Measurements from ENCODE around the gene TIMM10.
A peak's percentile ranks its signal among the peaks of the same experiment; 100 is the strongest.

TIMM10 gene, protein sequence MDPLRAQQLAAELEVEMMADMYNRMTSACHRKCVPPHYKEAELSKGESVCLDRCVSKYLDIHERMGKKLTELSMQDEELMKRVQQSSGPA

GRCh38 chr11:57530596-57531507 is at the start of gene TIMM10:
Gene TIMM10, minus strand, starts transcription at chr11:57530754. Its CDS starts 565 bp downstream, at chr11:57530189.
- peak; percentile 98 for DNase-seq

- DNase-seq, result no peak
These were observed 43.5 kb upstream of the TIMM10 start for GRCh38 chr11:57574061-57574460.

- DNase-seq, result no peak
These were observed 41.1 kb upstream of the TIMM10 start for GRCh38 chr11:57571606-57572005.

DNA sequence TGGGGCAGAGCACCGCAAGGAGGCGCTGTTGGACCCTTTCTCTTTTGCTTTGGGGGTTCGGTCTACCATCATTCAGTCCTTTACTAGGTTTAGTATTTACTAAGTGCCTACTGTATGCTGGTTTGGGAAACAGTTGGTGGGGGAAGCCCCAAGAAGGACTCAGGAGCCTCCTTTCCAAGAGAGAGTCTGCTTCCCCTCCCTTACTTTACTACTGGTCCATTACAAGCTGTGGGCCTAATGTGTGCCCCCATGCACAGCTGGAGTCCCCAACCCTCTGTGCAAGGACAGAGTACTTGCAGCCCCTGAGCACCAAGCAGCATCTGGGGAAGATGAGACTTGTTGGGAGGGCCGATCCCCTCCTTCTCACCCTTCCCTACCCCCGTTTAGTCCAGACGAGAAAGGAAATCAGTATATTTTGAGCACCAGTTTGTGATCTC is 37.8 kb upstream of the TIMM10 start:
- peak; percentile 84 for DNase-seq

DNA sequence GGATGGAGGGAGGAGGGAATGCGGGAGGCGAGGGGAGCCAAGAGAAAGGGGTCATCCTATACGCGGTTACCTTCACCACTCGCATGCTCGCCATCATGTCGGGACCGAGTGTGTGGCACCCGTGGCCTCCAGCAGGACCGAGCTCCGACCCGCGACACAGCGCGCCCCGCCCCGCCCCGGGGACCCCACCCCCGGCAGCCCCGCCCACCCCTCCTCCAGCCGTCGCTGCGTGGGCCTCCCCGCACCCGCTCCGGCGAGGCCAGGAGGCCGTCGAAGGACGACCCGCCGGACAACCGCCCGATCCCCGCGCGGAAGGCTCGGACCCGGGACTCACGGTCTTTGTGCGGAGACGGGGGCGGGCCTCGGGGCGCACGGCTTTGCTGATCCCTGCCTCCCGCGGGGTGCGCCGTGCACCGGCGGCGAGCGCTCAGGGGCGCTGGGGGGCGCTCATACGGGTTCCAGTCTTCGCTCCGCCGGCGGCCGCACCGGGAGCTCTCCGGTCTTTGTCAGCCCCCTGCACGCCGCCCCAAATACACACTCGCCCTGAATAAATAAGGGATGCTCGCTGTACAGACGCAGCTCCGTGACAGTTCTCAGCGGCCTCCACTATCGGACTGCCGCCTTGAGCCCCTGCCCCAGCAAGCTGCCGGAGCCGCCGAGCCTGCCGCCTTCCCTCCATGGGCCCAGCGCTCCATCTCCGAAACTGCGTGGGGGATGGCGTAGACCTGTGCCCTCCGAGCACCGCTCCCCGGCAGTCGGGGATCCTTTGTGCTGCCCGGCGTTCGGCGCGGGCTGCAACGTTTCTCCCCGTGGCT is 37.2 kb upstream of the TIMM10 start, which contains the start of gene UBE2L6:
UBE2L6 (minus strand) TSS at position 158 of the 815 bp plus-strand sequence; CDS start at position 97, 61 bp downstream.
- peak; percentile 44 for DNase-seq

DNA sequence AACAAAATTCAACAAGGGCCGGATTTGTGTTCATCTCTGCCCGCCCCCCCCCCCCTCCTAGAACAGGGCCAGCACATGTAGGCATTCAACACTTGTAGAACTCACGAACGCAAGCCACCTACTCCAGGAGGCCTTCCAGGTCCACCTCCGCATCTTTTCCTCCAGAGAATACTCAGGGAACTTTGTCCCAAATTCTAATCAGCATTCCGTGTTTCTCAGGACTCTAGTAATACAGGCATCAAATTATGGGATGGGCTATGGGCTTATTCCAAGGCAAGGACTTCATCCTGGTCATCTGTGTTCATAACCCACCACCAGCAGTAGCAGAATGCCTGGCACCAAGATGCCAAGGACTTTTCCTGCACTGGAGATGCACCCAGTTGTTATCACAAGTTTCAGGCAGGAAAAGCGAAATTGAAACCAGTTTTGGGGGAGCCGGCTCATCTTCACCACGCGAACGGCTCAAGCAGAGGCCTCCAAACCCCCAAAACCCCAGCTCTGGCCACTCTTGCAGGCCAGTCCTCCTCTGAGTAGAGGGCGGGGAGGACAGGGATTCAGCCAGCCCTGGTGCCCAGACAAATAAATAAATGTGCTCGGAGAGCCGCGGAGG is 36.5 kb upstream of the TIMM10 start:
- no peak for DNase-seq

GRCh38 chr11:57566005-57566904 is 35.7 kb upstream of the TIMM10 start:
- DNase-seq, result no peak

DNA sequence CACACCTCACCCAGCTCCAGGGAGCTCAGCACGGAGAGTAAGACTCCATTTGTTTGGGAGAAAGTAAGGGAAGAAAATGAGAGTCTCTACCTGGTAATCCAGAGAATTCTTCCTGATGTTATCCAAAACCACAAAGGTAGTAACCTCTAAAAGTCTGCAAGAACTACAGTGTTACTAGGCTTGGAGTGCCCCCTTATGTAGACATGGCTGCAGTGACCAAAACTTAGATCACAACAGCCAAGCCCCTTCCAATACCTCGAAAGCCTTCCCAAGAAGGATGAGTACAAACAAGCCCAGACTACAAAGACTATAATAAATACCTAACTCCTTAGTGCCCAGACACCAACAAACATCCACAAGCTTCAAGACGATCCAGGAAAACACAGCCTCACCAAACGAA is 32.0 kb upstream of the TIMM10 start:
- no peak for DNase-seq

DNA sequence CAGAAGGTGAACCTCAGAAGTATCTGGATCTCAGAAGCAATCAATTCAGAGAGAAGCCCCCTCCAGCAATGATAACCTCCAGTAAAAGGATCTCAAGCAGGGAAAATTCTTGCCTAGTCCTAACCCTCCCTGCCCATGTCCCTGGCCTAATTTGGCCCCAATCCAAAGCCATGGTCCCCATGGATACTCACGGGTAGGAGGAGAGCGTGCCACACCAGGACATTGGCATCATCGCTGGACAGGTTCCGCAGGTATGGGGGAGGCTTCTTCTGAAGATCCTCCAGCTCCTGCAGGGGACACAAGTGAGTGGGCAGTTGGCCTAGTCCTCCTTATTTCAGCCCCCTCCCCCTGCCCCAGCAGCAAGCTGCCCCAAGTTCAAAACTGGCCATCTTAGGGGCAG is 29.6 kb upstream of the TIMM10 start:
- no peak for DNase-seq

DNA sequence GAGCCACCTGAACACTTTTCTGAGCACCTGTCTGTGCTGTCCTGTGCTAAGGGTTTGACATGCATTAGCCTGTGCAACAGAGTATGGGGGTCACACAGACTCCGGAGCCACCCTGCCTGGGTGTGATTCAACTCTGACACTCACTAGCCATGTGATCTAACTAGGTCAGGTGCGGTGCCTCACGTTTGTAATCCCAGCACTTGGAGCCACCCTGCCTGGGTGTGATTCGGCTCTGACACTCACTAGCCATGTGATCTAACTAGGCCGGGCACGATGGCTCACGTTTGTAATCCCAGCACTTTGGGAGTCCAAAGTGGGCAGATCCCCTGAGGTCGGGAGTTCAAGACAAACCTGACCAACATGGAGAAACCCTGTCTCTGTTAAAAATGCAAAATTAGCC is 25.5 kb upstream of the TIMM10 start:
- no peak for DNase-seq

GRCh38 chr11:57555393-57555792 is 24.8 kb upstream of the TIMM10 start:
- DNase-seq, result no peak

DNA sequence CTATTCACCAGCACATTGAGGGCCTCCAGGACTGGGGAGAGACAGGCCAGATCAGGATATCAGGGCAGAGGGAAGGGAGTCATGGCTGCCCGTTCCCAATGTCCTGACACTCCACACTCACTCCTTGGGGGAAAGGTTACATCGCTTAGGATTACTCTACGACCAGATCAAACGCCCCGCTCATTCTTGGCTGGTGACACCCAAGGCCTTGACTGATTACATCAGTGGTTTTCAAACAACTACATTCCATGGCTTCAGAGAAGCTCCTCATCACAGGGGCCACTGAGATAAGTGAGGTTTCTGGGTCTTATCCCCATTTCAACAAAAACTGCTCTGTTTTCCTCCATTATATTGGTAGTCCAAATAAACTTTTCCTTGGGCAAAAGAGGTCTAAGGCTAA is 21.9 kb upstream of the TIMM10 start:
- DNase-seq, result no peak

DNA sequence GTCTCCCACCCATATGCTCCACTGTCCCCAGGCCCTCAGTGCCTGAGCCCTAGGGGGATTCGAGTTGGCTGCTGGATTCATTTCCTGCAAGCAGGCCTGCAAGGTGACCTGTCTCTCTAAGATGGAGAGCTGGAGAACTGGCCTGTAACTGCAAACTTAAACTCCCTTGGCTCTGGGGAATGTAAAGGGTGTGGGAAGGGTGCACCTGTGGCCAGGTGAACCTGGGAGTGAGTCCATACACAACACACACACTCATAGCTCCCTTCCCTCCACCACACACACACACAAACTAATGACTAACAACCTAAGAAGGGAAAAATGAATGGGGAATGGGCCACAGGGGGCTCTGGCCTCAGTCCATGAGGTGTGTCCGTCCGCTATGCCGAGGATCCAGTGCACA is 21.4 kb upstream of the TIMM10 start:
- no peak for DNase-seq

DNA sequence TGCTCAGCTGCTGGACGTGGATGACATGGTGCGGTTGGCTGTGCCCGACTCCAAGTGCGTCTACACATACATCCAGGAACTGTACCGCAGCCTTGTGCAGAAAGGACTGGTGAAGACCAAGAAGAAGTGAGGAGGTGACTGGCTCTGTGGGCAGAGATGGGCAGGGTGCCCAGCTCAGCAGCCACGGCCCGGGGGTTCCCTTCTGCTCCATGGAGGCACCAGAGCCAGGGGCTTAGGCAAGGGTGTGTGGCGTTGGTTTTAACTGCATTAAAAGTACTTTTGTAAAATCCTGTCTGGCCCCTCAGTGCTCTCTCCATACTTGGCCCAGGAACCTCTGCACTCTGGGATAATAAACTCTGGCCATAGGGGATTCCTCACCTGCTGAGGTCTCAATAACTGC is 19.4 kb upstream of the TIMM10 start:
- no peak for DNase-seq

DNA sequence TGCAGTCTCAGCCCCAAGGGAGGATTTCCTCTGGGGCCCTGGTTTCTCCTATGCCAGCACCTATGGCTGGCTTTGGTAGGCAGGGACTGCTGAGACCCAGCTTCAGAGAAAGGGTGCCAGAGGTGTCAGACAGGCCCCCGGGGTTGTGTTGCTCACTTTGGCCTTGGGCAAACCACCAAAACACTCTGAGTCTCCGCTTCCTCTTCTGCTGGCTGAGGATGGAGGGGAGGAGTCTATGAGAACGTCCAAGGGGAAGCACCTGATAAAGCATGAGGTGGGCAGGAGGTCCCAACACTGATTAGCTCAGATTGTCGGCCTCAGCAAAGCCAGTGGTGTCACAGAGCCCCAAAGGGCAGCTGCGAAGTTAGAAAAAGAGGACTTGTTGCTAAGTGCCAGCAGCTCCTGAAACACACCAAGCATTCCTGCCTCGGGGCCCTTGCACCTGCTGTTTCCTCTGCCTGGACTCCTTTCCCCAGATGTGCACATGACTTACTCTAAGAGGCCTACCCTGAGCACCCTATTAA is 17.4 kb upstream of the TIMM10 start:
- DNase-seq, result peak; percentile 37

- DNase-seq, result no peak
These were observed 16.4 kb upstream of the TIMM10 start for GRCh38 chr11:57546869-57547475.

DNA sequence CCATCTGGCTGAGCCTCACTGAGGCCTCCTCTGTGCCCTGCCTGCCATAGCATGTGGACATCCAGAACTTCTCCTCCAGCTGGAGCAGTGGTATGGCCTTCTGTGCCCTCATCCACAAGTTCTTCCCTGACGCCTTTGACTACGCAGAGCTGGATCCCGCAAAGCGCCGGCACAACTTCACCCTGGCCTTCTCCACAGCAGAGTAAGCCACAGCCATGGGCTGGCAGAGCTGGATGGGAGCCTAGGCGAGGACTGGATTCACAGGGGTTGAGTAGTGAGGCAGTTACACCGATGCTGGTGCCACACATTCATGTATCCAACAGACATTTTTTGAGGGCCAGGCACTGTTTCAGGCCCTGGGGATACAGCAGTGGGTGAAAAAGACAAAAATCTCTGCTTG is 15.9 kb upstream of the TIMM10 start:
- no peak for DNase-seq

DNA sequence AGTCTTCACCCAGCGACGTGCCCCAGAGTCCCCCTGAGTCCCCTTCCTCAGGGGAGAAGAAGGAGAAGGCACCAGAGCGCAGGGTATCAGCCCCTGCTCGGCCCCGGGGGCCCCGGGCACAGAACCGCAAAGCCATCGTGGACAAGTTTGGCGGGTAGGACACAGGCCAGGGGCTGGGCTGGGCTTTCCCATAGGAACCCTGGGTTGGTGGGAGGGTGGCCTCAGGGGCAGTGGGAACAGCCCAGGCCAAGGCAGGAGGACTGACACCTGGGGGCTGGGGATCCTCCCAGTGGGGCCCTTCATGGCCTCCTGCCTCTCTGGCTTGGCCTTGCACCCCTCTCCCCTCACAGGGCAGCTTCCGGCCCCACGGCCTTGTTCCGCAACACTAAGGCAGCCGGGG is 15.3 kb upstream of the TIMM10 start:
- DNase-seq, result no peak

DNA sequence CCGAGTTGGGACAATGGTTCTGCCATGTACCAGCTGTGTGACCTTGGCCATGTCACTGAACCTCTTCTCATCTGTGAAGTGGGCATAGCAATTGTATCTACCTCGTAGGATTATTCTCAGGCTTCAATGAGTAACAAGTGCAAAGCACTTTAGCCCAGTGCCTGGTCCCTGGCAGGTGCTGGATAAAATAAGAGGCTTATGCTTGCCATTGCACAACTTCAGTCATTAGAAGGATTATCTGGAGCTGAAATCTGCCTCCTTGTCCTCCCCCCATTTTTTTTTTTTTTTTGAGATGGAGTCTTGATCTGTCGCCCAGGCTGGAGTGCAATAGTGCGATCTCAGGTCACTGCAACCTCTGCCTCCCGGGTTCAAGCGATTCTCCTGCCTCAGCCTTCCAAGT is 14.0 kb upstream of the TIMM10 start:
- no peak for DNase-seq

- no peak for DNase-seq
These were observed 13.0 kb upstream of the TIMM10 start for GRCh38 chr11:57543593-57543992.

- DNase-seq, result no peak
These were observed 12.0 kb upstream of the TIMM10 start for GRCh38 chr11:57542582-57542981.

All from CD4-positive, alpha-beta T cell treated with Interleukin-15 for 1 hour (primary cell).